ENCODE data around the gene LRRC4C. TPM values are rescaled to one million over a fixed set of nuclear protein-coding genes. Genes with fewer than 3 reads are reported as not detected.

LRRC4C gene
- total RNA-seq, 1 experiment from 2014 or later, result 0.13 TPM

DNA sequence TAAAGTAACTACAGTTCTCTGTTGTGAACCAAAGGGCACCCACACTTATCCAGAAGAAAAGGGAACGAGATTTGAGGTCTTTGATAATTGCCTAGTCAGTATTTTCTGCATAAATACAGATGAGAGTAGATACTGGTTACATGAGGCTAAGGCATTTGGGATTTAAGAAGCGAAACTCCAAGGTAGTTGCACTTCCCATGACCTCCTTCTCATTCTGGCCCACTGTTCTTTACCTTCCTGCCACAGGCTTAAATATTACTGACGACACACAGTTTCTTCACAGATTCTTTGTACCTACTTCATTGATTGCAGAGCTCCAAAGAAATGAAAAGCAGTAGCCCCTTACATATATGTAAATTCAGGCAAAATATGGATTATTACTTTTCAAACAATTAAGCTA is 915.3 kb downstream of the LRRC4C start:
- no peak overlapping the region for H2BK15ac ChIP-seq (ENCODE audit: low read depth, low read length)
- Mint-ChIP-seq H3K27me3 (ENCODE audit: low read depth) (no peaks in the 10 kb centered on the region; the same call in 1 of the 2 replicates), H3K4me3 (no peak overlapping the region), H3K36me3 (ENCODE audit: insufficient read depth in 1 of 3, low read depth in 3 of 3) (no peaks in the 10 kb centered on the region), H3K4me1 (no peaks in the 10 kb centered on the region), H3K27ac (no peak overlapping the region), H3K9me3 (no peaks in the 10 kb centered on the region)
- no peak for DNase-seq
- H2BK120ac ChIP-seq (ENCODE audit: low read depth, low read length, poor library complexity, severe bottlenecking), result no peak overlapping the region
- H4K20me1 ChIP-seq (ENCODE audit: control insufficient read depth, insufficient read depth, insufficient read length), result no peaks in the 10 kb centered on the region
- H2BK12ac ChIP-seq (ENCODE audit: insufficient read length, low read depth, low read length), result no peak overlapping the region
- H3K79me1 ChIP-seq (ENCODE audit: insufficient read depth, low read depth, low read length, poor library complexity, severe bottlenecking), result no peaks in the 10 kb centered on the region
- H3K56ac ChIP-seq (ENCODE audit: insufficient read length, low read depth, low read length), result no peak overlapping the region
- H2BK5ac ChIP-seq (ENCODE audit: insufficient read length, low read length), result no peak overlapping the region
- no peak overlapping the region for H4K8ac ChIP-seq (replicated peaks; ENCODE audit: insufficient read length, low read depth, low read length)
- no peak overlapping the region for H2AFZ ChIP-seq (ENCODE audit: low read length)
- H3K9ac ChIP-seq (ENCODE audit: extremely low read depth, insufficient read length, low read length), result no peak overlapping the region
- TF ChIP-seq, protein P1, sequence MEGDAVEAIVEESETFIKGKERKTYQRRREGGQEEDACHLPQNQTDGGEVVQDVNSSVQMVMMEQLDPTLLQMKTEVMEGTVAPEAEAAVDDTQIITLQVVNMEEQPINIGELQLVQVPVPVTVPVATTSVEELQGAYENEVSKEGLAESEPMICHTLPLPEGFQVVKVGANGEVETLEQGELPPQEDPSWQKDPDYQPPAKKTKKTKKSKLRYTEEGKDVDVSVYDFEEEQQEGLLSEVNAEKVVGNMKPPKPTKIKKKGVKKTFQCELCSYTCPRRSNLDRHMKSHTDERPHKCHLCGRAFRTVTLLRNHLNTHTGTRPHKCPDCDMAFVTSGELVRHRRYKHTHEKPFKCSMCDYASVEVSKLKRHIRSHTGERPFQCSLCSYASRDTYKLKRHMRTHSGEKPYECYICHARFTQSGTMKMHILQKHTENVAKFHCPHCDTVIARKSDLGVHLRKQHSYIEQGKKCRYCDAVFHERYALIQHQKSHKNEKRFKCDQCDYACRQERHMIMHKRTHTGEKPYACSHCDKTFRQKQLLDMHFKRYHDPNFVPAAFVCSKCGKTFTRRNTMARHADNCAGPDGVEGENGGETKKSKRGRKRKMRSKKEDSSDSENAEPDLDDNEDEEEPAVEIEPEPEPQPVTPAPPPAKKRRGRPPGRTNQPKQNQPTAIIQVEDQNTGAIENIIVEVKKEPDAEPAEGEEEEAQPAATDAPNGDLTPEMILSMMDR (conservative IDR thresholded peaks at IDR 0.05), result no peak
- no peaks in the 10 kb centered on the region for H3K27me3 ChIP-seq (ENCODE audit: insufficient read depth, low read length)
- no peak overlapping the region for H3T11ph ChIP-seq (ENCODE audit: low read length)
- no peaks in the 10 kb centered on the region for H3K4me1 ChIP-seq (ENCODE audit: insufficient read depth, low read length)
- H3K4me2 ChIP-seq (ENCODE audit: insufficient read depth, insufficient read length, low read length), result no peak overlapping the region
- H3K9me3 ChIP-seq (ENCODE audit: control insufficient read depth, low read depth, low read length), result no peaks in the 10 kb centered on the region
- no peak overlapping the region for H3K18ac ChIP-seq (ENCODE audit: insufficient read length, low read depth, low read length)
- H3K79me2 ChIP-seq (ENCODE audit: insufficient read depth, low read length), result no peaks in the 10 kb centered on the region
- no peak overlapping the region for H4K91ac ChIP-seq (ENCODE audit: insufficient read length, low read depth, low read length)
- no peak overlapping the region for H3K14ac ChIP-seq (ENCODE audit: insufficient read depth, low read length)
- no peak overlapping the region for H4K5ac ChIP-seq (ENCODE audit: insufficient read length, low read depth, low read length)
- H3K27ac ChIP-seq (ENCODE audit: insufficient read length, low read depth, low read length), result no peak overlapping the region
- no CpG with 5 or more reads among the region's 3 CpGs for WGBS (ENCODE audit: extremely low coverage, insufficient read length, low lambda C conversion rate)
- no peak overlapping the region for H3K23ac ChIP-seq (ENCODE audit: insufficient read length, low read depth, low read length)
- no peak overlapping the region for H2AK5ac ChIP-seq (ENCODE audit: insufficient read length, low read length)
- no peaks in the 10 kb centered on the region for H3K23me2 ChIP-seq (ENCODE audit: insufficient read length, low read depth, low read length, poor library complexity, severe bottlenecking)
- no peak overlapping the region for H3K4ac ChIP-seq (ENCODE audit: low read depth, low read length)
- H2BK20ac ChIP-seq (ENCODE audit: low read depth, low read length, poor library complexity, severe bottlenecking), result no peak overlapping the region

Measured in H9 (cell line).